Liver (tissue), 9 donors: Measurements from ENCODE around the gene OR8D1. TPM values are rescaled to one million over a fixed set of nuclear protein-coding genes. Genes with fewer than 3 reads are reported as not detected.

Source experiments
- DNase-seq: peaks from one replicate; pipeline ENCODE4 v3.0.0-alpha.2; 2017; ENCODE audit warnings: low spot score
- H3K27ac ChIP-seq, 2 donors: one replicate each; pipeline ENCODE4 v1.7.0; 2013; ENCODE audit warnings: inconsistent platforms in 2 of 2, low read length in 2 of 2, control low read depth in 1 of 2, low read depth in 1 of 2, mild to moderate bottlenecking in 1 of 2
- H3K27me3 ChIP-seq, 4 donors: one replicate each; pipeline versions ENCODE4 v1.6.1 to v1.7.0; 2013; ENCODE audit warnings: low read length in 3 of 4, inconsistent platforms in 1 of 4, mild to moderate bottlenecking in 1 of 4, moderate library complexity in 1 of 4; ENCODE audit not compliant: control insufficient read depth in 4 of 4, insufficient read depth in 4 of 4
- H3K36me3 ChIP-seq, 4 donors: one replicate each; pipeline versions ENCODE4 v1.6.1 to v1.7.0; 2013; ENCODE audit warnings: low read length in 3 of 4, mild to moderate bottlenecking in 3 of 4, low read depth in 1 of 4, moderate library complexity in 1 of 4; ENCODE audit not compliant: control insufficient read depth in 4 of 4, insufficient read depth in 3 of 4
- H3K4me1 ChIP-seq, 4 donors: one replicate each; pipeline versions ENCODE4 v1.6.1 to v1.7.0; 2013; ENCODE audit warnings: low read length in 3 of 4, mild to moderate bottlenecking in 3 of 4, moderate library complexity in 1 of 4; ENCODE audit not compliant: control insufficient read depth in 4 of 4, insufficient read depth in 4 of 4
- H3K4me3 ChIP-seq, 3 donors: one replicate each; pipeline versions ENCODE4 v1.6.1 to v1.7.0; 2013; ENCODE audit warnings: low read length in 3 of 3, control low read depth in 1 of 3, low read depth in 1 of 3, mild to moderate bottlenecking in 1 of 3
- H3K9ac ChIP-seq, 2 donors: one replicate each; pipeline ENCODE4 v1.7.0; 2013; ENCODE audit warnings: low read length in 2 of 2, mild to moderate bottlenecking in 2 of 2, moderate library complexity in 2 of 2, control low read depth in 1 of 2, low read depth in 1 of 2
- H3K9me3 ChIP-seq, 4 donors: one replicate each; pipeline versions ENCODE4 v1.6.1 to v1.7.0; 2013; ENCODE audit warnings: low read length in 3 of 4; ENCODE audit not compliant: control insufficient read depth in 4 of 4
- EGR1 ChIP-seq, 2 donors: IDR thresholded peaks; 2 replicates each; pipeline ENCODE4 v1.6.1; 2016 to 2018; ENCODE audit warnings: antibody characterized with exemption in 2 of 2, low read depth in 2 of 2
- FOXA1 ChIP-seq: IDR thresholded peaks from 2 replicates; pipeline ENCODE4 v1.6.1; 2016; ENCODE audit warnings: antibody characterized with exemption
- GABPA ChIP-seq, 2 donors: IDR thresholded peaks in 1 of 2; conservative IDR thresholded peaks in 1 of 2; 2 replicates each; pipeline ENCODE4 v1.6.1; 2016; ENCODE audit warnings: antibody characterized with exemption in 2 of 2, mild to moderate bottlenecking in 1 of 2, moderate library complexity in 1 of 2
- HNF4A ChIP-seq, 2 donors: conservative IDR thresholded peaks; 2 replicates each; pipeline ENCODE4 v1.6.1; 2016; ENCODE audit warnings: antibody characterized with exemption in 2 of 2, mild to moderate bottlenecking in 2 of 2
- JUND ChIP-seq, 2 donors: IDR thresholded peaks; 2 replicates each; pipeline ENCODE4 v1.6.1; 2016; ENCODE audit warnings: antibody characterized with exemption in 2 of 2
- NR2F2 ChIP-seq: IDR thresholded peaks from 2 replicates; pipeline ENCODE4 v1.6.1; 2016; ENCODE audit warnings: antibody characterized with exemption
- TAF1 ChIP-seq: conservative IDR thresholded peaks from 2 replicates; pipeline ENCODE4 v1.6.1; 2016; ENCODE audit warnings: antibody characterized with exemption, mild to moderate bottlenecking
- WGBS: extraction: QIAGEN DNeasy Blood & Tissue Kit; methylation state at CpG from one replicate; pipeline ENCODE4 v1.1.7; 2013; 5-methylcytosine and 5-hydroxymethylcytosine counted together
- polyA plus RNA-seq, 2 donors: library from polyadenylated mRNA; stranded (reverse) in 1 of 2; unstranded in 1 of 2; fragments of 200-250 nt in 1 of 2; fragments of >200 nt in 1 of 2; fragmentation: Nextera tagmentation in 1 of 2; extraction: Ambion mirVana in 1 of 2; gene quantifications; one replicate each; pipeline versions ENCODE4 v1.2.1 to v1.2.3, GENCODE V29; 2013 to 2015
- total RNA-seq, 2 donors: library from RNA; depleted of rRNA; stranded (reverse); fragments of >200 nt; gene quantifications; one replicate each; pipeline ENCODE4 v1.2.3, GENCODE V29; 2014
- TF ChIP-seq, protein P1 (sequence below): fragments of 150-350 bp; IDR thresholded peaks from 2 replicates; pipeline ENCODE4 v1.5.1; 2017; ENCODE audit warnings: improper control_type of control experiment, low read depth, low read length; ENCODE audit not compliant: missing input control
- TF ChIP-seq, protein P2 (sequence below): IDR thresholded peaks from 2 replicates; pipeline ENCODE4 v1.6.1; 2016; ENCODE audit warnings: antibody characterized with exemption, mild to moderate bottlenecking
- donor health status: healthy.
- donor health status: healthy.
- donor health status: healthy.
- donor health status: healthy.
- donor health status: healthy.

Gene OR8D1
- total and polyA plus RNA-seq, 4 donors, result not detected

DNA sequence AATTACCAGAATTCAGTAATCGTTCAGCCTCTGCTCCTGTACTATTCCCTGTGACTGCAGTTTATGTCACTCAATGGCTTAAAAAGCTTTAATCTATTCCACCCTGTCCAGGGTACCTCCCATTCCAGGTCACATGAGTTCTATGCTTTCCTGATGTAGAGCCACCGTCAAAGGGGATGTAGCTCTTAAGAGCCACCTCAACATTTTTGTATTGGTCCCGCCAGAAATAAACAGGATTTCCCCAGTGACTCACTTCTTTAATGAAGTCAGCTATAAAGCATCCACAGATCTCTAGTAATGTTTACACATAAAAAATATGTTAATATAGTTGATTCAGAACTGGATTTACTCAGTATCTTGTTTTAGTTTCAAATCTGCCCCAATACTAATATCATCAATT lies 1.3 kb upstream of the OR8D1 start:
- Histone ChIP-seq H3K4me1 (no peaks in the 10 kb centered on the region), H3K27ac (no peak overlapping the region), H3K9ac (no peak overlapping the region), H3K4me3 (no peak overlapping the region), H3K27me3 (peaks cover 0 to 10% (median 0%) of the 10 kb centered on the region in 4 donors), H3K36me3 (no peaks in the 10 kb centered on the region), H3K9me3 (no peaks in the 10 kb centered on the region)
- DNase-seq, result no peak
- WGBS, result 57% methylated on average over 3 of the region's 3 CpGs
- TF ChIP-seq EGR1 (IDR thresholded peaks at IDR 0.05; ENCODE audit: low read depth in 2 of 2) (no peak), JUND (IDR thresholded peaks at IDR 0.05) (no peak), TAF1 (no peak), GABPA (IDR thresholded peaks at IDR 0.05 in 1 of 2, conservative IDR thresholded peaks at IDR 0.05 in 1 of 2) (no peak)

DNA sequence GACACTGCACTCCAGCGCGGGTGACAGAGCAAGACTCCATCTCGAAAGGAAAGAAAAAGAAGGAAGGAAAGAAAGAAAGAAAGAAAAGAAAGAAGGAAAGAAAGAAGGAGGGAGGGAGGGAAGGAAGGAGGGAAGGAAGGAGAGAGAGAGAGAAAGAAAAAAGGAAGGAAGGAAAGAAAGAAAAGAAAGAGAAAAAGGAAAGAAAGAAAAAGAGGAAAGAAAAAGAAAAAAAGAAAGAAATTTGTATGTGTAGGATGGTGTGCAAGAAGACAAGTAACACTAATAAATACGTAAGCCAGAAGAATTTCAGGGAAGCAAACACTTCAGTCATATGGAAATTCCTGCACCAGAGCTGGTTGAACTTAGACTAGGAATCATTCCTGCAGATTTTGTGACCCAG lies 618 bp downstream of the OR8D1 start:
- Histone ChIP-seq H3K27me3 (peaks cover 0 to 3% (median 0%) of the 10 kb centered on the region in 4 donors), H3K9me3 (no peaks in the 10 kb centered on the region), H3K4me1 (no peaks in the 10 kb centered on the region), H3K4me3 (no peak overlapping the region), H3K9ac (no peak overlapping the region), H3K27ac (no peak overlapping the region), H3K36me3 (no peaks in the 10 kb centered on the region)
- no peak for DNase-seq
- 89% methylated on average over 4 of the region's 4 CpGs for WGBS
- no peak for TF ChIP-seq JUND (IDR thresholded peaks at IDR 0.05)
- no peak for TF ChIP-seq EGR1 (IDR thresholded peaks at IDR 0.05; ENCODE audit: low read depth in 2 of 2)
- no peak for TF ChIP-seq HNF4A (conservative IDR thresholded peaks at IDR 0.05)
- TF ChIP-seq, protein P1, sequence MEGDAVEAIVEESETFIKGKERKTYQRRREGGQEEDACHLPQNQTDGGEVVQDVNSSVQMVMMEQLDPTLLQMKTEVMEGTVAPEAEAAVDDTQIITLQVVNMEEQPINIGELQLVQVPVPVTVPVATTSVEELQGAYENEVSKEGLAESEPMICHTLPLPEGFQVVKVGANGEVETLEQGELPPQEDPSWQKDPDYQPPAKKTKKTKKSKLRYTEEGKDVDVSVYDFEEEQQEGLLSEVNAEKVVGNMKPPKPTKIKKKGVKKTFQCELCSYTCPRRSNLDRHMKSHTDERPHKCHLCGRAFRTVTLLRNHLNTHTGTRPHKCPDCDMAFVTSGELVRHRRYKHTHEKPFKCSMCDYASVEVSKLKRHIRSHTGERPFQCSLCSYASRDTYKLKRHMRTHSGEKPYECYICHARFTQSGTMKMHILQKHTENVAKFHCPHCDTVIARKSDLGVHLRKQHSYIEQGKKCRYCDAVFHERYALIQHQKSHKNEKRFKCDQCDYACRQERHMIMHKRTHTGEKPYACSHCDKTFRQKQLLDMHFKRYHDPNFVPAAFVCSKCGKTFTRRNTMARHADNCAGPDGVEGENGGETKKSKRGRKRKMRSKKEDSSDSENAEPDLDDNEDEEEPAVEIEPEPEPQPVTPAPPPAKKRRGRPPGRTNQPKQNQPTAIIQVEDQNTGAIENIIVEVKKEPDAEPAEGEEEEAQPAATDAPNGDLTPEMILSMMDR, result no peak
- no peak for TF ChIP-seq NR2F2
- no peak for TF ChIP-seq FOXA1
- TF ChIP-seq GABPA (IDR thresholded peaks at IDR 0.05 in 1 of 2, conservative IDR thresholded peaks at IDR 0.05 in 1 of 2), result no peak
- TF ChIP-seq, protein P2, sequence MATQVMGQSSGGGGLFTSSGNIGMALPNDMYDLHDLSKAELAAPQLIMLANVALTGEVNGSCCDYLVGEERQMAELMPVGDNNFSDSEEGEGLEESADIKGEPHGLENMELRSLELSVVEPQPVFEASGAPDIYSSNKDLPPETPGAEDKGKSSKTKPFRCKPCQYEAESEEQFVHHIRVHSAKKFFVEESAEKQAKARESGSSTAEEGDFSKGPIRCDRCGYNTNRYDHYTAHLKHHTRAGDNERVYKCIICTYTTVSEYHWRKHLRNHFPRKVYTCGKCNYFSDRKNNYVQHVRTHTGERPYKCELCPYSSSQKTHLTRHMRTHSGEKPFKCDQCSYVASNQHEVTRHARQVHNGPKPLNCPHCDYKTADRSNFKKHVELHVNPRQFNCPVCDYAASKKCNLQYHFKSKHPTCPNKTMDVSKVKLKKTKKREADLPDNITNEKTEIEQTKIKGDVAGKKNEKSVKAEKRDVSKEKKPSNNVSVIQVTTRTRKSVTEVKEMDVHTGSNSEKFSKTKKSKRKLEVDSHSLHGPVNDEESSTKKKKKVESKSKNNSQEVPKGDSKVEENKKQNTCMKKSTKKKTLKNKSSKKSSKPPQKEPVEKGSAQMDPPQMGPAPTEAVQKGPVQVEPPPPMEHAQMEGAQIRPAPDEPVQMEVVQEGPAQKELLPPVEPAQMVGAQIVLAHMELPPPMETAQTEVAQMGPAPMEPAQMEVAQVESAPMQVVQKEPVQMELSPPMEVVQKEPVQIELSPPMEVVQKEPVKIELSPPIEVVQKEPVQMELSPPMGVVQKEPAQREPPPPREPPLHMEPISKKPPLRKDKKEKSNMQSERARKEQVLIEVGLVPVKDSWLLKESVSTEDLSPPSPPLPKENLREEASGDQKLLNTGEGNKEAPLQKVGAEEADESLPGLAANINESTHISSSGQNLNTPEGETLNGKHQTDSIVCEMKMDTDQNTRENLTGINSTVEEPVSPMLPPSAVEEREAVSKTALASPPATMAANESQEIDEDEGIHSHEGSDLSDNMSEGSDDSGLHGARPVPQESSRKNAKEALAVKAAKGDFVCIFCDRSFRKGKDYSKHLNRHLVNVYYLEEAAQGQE, result no peak

DNA sequence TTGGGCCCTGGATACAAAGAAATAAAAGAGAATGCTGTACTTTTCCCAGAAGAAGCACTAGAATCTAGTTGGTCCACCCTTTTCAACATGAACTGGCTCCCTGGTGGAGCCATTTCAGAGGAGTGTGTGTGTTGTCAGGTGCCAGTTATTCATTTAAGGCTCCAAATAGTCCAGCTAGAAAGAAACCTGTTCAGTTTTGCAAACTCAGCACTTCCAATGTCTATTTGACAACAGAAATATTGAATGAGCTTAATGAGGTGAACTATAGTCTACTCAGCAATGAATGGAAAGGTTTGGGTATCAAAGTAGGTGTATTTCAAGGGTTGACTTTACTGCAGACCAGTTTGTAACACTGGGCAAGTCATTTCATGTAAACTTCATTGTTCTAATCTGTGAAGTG lies 2.1 kb downstream of the OR8D1 start:
- Histone ChIP-seq H3K27me3 (peaks cover 0 to 3% (median 0%) of the 10 kb centered on the region in 4 donors), H3K4me1 (peaks cover 0 to 10% (median 4%) of the 10 kb centered on the region in 4 donors), H3K9ac (no peak overlapping the region), H3K4me3 (no peak overlapping the region), H3K36me3 (no peaks in the 10 kb centered on the region), H3K27ac (no peak overlapping the region), H3K9me3 (no peaks in the 10 kb centered on the region)
- no peak for TF ChIP-seq JUND (IDR thresholded peaks at IDR 0.05)
- DNase-seq, result no peak
